Astrocyte of the hippocampus (primary cell): ENCODE results near the gene NAT8.
"Not testable (repeated sequence)": the region's sequence is repeated elsewhere in the genome, so short reads cannot be mapped to it uniquely, and the experiment has no call there.

Source experiments
- DNase-seq: peaks from one replicate; pipeline ENCODE4 v3.0.0; 2011; ENCODE audit warnings: low read depth, low spot score

NAT8 gene

DNA sequence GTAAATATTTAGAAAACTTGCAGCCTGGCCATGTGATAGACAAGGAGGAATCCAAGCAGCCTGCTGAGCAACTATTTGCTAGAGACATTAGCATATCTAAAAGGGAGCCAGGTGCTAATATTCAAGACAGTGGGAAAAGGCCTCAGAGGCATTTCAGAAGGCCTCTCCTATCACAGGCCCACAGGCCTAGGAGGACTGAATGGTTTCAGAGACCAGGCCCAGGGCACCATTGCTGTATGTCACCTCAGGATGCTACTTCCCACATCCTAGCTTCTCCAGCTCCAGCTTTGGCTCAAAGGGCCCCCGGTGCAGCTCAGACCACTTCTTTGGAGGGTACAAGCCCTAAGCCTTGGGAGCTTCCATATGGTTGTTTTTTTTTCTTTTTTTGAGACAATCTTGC, 3.8 kb downstream of the NAT8 start:
- DNase-seq: no peak

DNA sequence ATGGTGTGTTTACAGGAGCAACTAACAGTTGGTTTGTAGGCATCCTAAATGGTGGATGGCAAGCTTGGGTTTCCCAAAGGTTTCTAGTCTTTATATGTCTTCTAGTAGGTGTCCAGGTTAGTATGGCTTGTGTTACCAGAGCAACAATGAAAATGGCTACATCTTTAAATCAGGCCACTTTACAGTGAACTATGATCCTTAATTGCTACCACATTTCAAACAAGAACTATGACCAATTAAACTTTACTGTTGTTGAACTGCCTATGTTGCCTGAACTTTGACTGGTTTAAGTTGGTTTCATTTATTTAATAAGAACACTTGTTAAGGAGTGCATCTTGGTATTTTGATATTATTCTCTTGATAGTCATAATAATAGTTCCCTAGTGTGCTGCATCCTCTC, 5.2 kb downstream of the NAT8 start:
- DNase-seq: not testable (repeated sequence)

DNA sequence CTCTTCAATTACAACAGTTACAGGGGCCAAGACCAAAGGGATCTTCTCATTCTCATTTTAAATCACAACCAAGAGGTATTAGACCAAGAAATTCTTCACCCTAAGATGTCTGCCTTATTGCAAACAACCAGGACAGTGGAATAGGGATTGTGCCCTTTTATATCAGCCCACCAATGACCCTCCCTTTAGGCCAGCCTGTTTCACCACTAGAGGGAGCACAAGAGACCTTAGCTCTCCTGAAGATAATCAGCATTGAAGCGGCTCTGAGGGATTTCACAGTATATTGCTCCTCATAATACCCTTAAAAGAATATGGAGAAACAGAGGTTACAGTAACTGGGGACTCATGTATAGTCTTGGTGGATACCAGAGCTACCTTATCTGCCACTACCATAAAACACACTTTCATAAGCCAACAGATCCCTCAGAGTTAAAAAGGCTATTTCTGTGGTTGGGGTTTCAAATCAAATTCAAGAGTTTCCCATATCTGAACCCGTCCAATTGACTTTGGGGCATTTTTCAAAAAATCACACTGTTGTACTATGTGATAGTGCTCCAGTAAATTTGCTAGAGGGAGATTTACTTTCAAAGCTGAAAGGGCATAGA, 11.5 kb downstream of the NAT8 start:
- peak; percentile 13 for DNase-seq

DNA sequence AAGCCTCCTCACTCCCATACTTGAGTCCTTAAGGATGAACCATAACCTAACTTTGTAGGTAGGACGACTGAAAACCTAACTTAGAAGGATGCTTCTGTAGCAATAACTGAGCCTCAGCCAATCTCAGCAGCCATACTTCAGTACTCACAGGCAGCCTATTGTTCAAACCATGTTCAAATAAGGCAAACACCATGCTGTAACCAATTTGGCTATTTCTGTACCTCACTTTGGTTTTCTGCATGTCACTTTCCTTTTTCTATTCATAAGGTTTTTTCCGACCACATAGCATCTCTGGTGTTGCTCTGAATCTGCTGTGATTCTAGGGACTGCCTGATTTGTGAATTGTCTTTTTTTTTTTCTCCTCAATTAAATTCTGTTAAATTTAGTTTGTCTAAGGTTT, 13.7 kb downstream of the NAT8 start:
- not testable (repeated sequence) for DNase-seq

DNA sequence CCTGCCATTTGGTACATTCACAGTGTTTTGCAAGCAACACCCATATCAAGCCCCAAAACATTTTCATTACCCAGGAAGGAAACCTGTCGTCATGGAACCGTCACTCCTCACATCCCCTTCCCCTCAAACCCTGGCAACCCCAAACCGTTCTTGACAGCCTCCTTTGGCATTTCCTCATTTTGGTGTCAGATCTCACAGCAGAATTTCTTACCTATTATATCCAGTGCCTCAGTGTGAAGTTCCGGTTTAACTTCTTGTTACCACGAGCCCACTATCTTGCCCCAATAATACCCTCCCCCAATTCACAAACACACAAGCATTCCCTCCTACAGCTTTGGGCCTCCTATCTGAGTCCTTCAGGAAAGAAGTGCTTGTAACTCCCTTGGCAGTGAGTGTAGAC, 16.0 kb downstream of the NAT8 start:
- DNase-seq: not testable (repeated sequence)

DNA sequence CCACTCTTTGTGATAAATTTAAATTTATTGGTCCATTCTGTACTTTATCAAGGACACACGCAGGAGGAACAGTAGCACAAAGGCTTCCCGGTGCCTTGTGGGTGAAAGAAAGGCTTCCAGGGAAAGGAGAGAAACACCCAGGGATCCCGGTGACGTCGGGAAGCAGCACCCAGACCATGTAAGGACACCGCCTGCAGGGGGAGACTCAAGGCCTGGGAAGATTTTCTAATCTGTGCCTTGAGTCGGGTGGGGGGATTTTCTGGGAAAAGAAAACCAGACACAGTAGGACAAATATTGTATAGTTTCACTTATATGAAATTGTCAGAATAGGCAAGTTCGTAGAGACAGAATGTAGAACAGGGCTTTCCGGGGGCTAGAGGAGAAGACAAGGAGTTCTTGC, 17.6 kb downstream of the NAT8 start:
- not testable (repeated sequence) for DNase-seq

DNA sequence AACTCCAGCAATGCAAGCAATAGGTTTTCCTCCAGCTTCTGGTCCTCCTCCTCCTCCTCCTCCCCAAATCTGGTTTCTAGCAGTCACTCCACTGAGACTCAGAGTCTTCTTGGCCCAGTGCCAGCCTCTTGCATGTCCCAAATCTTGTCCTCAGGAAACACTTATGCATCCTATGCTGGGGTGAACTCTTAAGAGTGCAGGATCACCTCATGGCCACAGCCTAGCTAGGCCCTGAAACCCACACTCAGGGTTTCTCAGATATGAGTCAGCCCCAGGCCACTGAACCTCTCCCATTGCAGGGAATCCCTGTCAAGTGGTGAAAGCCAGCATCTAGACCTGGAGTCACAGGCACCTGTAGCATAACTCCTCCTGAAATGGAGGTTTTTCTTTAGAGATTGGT, 18.2 kb downstream of the NAT8 start:
- DNase-seq: not testable (repeated sequence)

DNA sequence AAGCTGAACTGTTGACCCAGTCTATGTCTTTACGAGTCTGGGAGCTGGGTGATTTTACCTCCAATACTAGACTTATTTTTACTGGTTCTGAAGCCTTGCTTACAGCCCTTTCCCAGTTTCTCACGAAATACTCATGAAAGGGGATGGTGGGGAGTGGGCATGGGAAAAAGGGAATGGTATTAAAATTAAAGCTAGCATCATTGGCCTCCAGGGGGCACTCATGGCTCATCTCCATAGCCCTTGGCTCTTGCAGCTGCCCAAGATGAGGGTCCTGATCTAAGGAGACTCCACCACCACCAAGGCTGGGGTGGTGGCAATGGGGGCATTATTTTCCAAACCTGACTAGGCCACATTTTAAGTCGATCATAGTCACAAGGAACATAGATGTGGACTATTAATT, 22.3 kb downstream of the NAT8 start:
- not testable (repeated sequence) for DNase-seq

DNA sequence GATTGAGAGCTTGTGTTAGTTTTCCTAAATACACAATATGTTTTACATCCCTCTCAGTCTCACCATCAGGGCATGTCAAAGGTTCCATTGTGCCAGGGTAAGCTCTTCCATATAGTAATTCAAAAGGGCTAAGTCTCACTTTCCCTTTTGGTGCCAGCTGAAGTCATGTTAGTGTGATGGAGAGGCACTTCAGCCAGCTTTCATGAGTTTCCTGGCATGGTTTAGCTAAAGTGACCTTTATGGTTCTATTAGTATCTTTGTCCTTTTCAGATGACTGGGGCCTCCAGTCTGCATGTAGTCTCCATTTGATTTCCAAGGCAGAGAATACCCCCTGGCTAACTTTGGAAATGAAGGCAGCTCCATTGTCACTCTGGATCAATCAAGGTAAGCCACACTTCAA, 27.2 kb downstream of the NAT8 start:
- DNase-seq: no peak

DNA sequence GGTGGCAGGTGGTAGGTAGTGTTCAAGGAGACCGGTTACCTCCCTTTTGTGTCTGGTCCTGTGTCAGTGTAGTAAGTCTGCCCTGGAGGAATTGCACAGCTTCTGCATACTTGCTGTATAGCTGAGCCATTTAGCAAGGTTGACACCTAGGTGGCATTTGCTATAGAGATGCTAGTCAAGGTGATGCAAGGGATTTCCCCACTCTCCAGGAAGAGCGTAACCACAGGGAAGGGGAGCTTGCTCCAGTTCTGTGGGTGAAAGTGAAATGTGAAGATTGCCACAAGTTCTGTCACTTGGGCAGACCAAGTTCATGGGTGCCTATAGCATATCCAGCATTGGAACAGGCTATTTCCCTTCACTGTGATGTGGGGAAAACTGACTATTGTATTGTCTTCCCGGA, 28.1 kb downstream of the NAT8 start:
- no peak for DNase-seq

DNA sequence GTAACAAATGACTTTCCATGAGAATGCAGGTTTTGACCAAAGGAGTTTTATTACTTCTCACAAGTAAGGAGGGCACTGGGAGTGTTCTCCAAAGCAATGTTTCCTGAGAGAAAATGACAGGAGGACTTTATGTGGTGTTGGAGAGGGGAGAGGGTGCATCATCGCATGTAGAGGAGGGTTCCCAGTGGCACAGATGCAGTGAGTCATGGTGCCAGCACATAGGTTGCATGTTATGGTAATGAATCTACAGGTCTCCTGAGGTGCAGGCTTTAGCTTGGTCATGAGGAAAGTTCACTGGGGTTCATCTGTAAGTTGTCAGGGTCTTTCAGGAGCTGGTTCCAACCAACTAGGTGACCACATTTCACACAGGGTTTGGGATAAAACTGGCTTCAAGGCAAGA, 30.4 kb downstream of the NAT8 start:
- DNase-seq: peak; percentile 11

DNA sequence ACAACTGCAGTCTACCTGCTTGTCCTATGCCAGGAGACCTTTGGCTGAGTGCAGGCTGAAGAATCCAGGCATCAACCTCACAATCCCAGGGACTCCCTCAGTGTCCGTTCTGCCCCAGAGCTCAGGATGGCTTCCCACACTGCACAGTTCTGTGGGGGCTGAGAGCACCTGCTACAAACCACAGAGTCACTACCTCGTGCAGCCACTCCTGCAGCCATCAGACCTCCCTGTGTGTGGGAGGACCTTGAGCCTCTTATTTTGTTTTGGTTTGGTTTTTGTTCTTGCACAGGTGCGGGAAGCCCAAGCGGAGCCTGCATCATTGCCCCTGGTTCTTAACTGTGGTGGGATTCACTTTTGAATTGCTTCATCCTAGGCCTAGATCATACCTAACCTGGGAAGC, 31.0 kb downstream of the NAT8 start:
- DNase-seq: no peak

DNA sequence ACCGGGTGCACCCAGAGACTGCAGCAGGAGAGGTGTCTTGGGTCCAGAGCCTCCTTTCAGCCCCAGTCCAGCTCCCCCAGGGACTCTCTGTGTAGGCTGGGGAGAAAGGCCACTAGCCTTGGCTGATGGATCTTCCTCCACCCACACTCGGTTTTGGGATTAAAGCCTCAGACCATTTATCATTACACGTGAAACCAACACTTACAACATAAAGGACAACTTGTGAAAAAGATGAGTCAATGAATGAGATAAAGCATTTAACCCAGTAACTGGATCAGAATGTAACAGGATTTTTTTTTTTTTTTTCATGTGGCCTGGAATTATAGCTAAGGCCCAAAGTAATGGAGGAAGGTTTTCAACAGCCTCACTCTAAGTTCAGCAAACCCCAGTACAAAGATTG, 32.1 kb downstream of the NAT8 start:
- no peak for DNase-seq

DNA sequence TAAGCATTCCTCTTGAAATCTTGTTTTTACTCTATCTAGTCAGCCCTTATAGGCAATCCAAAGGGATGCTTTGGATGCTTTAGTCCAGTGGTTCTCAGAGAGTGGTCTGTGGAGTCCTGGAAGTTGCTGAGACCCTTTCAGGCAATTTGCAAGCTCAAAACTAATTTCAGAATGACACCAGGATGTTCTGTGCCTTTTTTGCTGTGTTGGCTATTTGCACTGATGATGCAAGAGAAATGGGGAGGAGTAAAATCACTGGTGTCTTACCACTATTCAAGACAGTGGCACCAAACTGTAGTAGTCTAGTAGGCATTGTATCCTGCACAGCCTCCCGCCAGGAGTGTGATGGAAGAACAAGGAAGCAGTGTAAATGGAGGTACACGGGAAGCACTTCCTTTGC, 37.6 kb downstream of the NAT8 start:
- DNase-seq: not testable (repeated sequence)

DNA sequence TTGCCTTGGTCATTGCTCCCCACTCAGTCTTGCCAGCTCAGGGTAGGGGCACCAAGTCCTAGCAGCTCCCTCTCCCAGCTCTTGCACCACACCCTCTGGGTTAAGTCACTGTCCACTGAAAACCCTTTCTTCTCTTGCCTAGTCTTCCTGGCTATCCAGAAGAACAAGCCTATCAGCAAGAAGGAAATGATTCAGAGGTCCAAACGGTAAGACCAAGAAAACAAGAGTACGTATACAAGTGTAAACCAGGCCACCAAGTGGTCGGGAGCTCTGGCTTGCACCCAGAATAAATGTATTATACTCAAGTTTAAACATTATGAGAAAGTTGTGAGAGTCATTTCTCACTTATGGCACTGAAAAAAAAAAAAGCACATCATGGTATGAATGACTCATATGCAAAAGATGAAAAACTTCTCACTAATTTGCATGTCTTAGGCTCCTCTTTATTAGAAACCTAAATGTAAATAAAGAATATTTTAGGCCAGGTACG, 39.1 kb downstream of the NAT8 start:
- peak; percentile 66 for DNase-seq

DNA sequence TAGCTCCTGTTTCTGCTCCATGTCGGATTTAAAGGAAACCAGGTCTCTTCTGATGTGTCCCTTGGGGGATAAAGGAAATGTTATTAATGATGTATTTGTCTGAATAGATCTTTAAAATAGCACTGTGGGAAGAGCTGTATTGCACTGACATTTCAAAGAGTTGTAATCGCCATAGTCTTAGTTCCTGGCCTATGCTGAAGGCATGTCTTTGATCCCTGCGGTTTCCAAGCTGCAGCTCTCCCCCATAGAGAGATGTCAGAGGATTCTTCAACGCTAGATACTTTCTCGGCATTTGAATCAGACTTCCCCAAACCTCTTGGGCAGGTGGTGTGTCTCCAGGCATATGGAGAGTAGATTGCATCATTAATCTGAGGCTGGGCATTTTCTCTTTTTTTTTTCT, 40.4 kb downstream of the NAT8 start:
- no peak for DNase-seq

DNA sequence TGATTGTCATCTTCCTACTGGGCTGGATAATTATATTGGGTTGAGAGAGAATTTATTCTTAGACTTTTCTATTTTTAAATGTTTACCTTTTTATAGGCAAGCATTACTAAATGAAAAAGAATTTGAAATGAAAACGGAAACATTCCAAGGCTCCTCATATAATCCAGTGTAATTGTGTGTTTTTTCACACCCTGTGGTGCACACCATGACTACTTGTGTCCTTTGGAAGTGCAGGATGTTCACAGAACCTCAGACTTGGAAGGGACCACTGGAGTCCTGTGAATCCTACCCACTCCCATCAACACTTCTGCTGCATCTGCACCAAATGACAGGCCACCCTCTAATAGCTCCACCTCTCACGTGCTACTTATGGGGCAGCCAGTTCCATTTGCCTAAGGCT, 48.0 kb downstream of the NAT8 start:
- DNase-seq: peak; percentile 48

DNA sequence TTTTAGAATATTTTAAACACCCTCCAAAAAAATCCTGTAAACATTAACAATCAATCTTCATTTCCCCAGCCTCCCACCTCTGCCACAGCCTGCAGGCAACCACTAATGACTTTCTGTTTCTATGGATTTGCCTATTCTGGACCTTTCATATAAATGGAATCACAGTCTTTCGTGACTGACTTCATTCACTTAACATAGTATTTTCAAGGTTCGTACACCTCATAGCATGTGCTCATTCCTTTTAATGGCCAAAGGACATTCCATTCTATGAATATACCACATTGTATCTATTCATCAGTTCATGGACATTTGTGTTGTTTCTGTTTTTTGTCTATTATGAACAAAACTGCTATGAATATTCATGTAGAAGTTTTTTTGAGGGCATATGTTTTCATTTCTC, 48.5 kb downstream of the NAT8 start:
- peak; percentile 62 for DNase-seq
